HG02678 (cell line): ENCODE measurements around the gene CHCHD6.

ENCODE experiments used
- ATAC-seq: cut with Tn5 transposase; IDR thresholded peaks from one replicate; pipeline ENCODE4 v1.9.1; 2021; ENCODE audit warnings: mild to moderate bottlenecking, moderate library complexity; ENCODE audit not compliant: unreplicated experiment

CHCHD6 gene

GRCh38 chr3:126935756-126936509 lies 231.9 kb downstream of the CHCHD6 start:
- no peak for ATAC-seq

- ATAC-seq = no peak
These were observed 232.9 kb downstream of the CHCHD6 start for GRCh38 chr3:126936853-126937425.

DNA sequence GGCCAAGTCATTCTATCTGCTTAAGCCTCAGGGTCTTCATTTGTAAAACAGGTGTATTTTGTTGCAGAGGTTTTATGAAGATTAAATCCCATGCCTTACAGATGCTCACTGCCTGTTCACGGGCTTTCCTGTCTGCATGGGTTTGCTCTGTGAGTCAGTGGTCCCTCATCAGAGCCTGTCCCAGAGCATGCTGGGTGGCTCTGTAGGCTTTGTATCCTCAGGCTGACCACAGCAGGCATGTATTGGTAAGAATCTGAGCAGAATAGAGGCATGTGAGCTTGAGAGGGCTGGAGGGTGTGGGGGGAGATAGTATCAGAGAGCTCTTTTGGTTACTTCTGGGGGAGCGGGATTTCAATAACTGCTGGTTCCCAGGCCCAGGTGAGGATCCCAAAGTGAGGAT lies 233.5 kb downstream of the CHCHD6 start:
- ATAC-seq = no peak

- no peak for ATAC-seq
These were observed 233.9 kb downstream of the CHCHD6 start for GRCh38 chr3:126937973-126938372.

- no peak for ATAC-seq
These were observed 234.7 kb downstream of the CHCHD6 start for GRCh38 chr3:126938520-126939337.

GRCh38 chr3:126939338-126939718 lies 235.3 kb downstream of the CHCHD6 start:
- ATAC-seq = no peak

GRCh38 chr3:126939733-126940132 lies 235.7 kb downstream of the CHCHD6 start:
- no peak for ATAC-seq

DNA sequence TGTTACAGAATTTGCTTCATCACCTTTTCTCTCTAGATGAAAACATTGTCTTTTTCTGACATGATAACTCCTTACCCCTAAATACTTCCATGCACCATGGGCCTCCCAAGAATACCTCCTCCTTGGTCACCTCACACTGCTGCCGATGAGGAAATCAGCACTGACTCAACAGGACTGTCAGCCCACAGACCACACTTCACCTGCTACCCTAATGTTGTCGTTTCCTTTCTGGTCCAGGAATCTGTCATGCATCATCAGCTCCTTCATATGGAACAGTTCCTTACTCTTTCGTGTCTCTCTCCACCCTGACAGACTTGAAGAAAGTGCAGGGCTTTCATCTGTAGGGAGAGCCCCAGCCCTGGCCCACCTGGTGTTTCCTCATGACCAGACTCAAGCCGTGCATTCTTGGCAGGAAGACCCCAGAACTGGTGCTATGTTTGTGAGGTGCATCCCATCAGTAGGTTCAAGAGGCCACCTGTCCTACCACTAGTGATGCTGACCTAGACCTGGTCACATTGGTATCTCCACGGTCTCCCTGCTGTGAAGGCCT lies 237.8 kb downstream of the CHCHD6 start:
- ATAC-seq = no peak

DNA sequence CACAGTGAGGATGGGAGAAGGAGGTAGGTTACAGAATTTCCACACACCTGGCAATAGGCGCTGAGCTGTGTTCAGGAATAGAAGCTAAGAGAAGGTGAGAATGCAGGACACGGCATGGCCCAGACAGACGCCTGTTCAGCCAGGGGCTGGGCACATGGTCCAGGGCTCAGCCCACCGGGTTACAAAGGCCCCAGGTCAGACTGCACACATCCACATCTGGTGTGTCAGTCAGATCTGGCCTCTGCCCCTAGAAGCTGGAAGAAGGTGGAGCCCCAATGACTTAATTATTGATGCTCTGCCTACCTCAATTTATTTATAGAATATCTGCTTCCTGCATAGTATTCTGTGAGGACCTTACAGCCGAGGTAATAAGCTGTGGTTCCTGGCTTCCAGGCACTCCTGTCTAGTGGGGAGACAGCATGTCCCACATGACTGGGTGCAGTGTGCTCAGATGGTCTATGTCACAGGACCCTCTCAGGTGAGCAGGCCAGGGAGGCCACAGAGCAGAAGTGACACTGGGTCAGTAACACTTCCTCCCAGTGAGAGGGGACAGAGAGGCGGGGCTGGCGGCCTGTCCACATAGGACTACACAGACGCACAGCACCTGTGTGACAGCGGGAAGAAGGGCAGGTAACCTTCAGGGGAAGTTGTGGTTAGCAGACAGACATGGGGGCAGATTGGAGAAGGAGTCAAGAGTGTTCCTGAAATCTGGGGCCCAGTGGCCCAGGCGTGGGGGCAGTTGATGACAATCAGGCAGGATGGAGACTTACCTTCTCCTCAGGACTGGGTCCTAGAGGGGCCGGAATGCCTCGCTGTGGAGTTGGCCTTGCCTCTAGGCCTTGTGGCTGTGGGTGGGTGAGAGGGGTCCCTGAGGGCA lies 240.3 kb downstream of the CHCHD6 start:
- ATAC-seq = no peak

- ATAC-seq = no peak
These were observed 241.2 kb downstream of the CHCHD6 start for GRCh38 chr3:126945171-126945721.

GRCh38 chr3:126945891-126946290 lies 241.9 kb downstream of the CHCHD6 start:
- ATAC-seq = no peak

- ATAC-seq = no peak
These were observed 242.4 kb downstream of the CHCHD6 start for GRCh38 chr3:126946405-126946804.

- ATAC-seq = no peak
These were observed 243.4 kb downstream of the CHCHD6 start for GRCh38 chr3:126947429-126947828.

- ATAC-seq = no peak
These were observed 245.0 kb downstream of the CHCHD6 start for GRCh38 chr3:126948980-126949535.

DNA sequence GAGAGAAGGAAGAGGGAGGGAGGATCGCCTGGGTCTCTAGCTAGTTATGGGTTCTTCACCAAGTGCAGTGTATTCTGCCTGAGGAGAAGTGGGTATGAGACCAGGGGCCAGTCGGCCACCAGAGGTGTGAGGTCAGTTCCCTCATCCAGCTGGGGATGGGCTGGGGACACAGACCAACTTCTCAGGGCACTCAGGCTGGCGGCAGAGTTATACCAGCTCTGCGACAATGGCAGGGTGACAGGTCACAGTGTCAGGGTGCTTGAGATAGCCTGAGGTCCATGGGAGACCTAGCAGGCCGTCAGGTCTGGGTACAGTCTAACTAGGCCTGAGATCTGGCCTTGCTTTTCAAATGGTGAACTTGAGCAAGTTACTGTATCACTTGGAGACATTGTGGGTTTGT lies 247.5 kb downstream of the CHCHD6 start:
- ATAC-seq = no peak

DNA sequence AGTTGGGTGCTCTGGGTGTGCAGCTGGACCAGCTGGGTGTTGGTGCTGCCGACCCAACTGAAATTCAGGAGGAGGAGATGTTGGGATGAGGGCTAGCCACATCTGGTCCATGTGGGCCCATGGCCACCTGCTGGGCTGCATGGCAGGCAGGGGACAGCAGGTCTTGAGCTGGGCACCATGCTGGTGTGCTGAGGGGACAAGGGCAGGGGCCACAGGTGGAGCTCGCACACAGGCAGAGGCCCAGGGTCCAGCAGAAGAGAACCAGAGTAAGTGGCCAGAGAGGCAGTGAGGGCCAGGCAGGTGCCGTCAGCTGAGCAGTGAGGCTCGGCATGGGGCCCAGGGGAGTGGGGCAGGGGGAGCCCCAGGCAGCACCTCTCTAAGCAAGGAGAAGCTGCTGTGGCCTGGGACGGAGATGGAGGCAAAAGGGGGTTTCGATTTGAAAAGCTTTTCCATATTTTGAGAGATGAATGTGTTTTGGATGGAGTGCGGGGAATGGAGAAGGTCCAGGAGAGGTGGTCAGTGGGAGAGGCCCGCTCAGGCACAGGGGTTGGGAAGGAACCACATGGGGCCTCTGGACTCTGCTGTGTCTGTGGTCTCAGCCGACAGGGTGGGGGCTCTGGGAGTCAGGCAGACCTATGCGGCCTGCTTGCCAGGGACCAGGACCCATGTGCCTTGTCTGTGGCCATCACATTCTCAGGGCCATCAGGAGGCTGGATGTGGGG lies 248.4 kb downstream of the CHCHD6 start:
- no peak for ATAC-seq

GRCh38 chr3:126952983-126953660 lies 249.1 kb downstream of the CHCHD6 start:
- no peak for ATAC-seq

GRCh38 chr3:126954141-126954842 lies 250.3 kb downstream of the CHCHD6 start:
- ATAC-seq = peak; percentile 53
